ENCODE data around the gene PDZK1IP1.

Gene PDZK1IP1

DNA sequence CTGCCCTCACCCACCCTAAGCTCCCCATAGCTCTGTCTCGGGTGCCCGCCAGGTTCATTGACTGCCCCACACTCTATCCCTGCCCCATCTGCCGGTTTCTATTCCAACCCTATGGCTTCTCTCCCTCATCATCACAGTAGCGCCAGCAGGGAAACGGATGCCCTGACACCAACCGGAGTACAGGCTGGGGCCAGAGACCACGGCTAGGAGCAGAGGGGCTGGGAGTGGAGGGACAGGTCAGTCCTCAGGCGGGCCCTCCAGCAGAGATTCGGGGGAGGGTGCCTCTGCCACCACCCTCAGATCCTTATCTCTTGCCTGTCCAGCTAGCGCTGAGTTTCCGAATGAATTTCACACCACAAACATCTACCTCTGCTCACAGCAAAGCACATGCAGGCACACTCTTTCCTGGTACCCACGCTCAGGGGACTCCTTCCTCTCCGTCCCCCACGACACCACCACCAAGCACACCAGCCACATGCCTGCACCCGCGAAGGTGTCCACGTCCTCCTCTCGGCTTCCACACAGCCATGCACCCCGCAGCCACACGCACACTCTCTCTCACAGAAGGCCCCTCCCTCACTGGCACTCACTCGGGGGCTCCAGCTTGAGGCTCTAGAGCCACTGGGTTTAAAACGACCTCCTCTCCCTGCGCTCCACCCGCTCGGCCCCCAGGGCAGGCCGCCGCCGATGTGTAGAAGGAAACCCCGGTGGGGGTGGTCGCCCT, 35.0 kb upstream of the PDZK1IP1 start:
- DNase-seq (ENCODE audit: low read depth, low spot score), result no peak

DNA sequence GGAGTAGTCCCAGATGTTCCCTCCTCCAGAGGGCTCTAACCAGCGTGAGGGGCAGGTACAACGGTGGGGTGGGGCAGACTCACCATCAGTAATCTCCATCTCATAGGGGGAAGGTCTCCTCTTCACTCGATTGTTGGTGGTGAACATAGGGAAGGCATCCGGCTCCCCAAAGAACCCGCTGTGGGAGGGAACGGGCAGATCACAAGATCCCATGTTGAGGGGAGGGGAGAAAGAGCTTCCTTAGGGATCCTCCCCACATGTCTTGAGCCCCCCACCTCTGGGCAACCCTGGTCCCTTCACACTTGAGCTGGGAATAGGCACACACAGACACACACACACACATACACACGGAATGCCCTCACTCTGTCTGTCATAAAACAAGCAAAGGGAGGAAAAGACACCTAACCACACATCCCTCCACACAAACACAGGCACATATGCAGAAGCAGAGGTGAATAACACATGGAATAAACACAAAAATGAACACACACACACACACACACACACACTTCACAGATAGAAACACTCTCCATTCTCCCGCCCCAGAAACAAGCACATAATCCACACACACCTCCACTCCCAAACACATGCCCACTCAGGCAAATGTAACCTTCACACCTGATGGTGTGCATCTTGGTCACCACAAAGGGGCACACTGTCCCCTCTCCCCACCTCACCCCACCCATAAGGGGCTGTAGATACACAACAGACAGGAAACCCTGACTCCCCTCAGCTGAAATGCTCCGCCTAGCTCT, 34.3 kb upstream of the PDZK1IP1 start:
- no peak for DNase-seq (ENCODE audit: low read depth, low spot score)
- H3K4me3 ChIP-seq (ENCODE audit: low read length), result peak overlapping the region; percentile 80

More for the DNA sequence above, 35.0 kb upstream of the PDZK1IP1 start:
- H3K4me3 ChIP-seq (ENCODE audit: low read length), result peak overlapping the region; percentile 80

DNA sequence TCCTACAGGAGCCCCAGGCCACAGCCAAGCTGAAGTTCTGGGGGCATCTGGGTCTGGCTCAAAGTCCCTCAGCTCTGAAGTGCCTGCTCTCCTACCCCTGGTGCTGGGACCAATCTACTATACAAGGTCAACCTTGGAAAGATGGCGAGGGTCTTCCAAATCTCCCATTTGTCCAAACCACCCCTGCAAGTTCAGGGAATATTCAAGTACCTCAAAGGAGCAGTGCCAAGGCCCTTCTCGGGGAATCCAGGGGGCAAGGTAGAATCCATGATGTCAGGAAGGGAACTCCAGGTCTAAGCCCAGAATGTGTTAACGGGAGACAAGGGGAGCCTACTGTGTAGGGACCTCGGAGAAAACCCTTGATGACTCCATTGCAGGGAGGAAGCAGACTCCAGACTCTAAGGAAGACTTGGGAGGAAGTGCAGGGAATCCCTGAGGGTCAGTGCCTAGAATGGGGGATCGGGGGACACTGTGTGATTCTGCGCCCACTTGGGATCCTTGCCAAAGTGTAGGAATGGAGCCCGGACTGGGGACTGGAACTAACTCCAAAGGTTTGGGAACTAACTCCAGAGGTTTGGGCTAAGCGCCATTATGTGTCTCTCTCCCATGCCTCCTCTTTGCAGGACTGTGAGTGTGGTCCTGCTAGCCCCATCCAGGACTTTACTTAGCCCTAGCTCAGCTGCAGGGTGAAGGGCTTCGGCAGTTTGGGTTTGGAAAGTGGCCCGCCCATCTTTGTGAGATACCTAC, 33.5 kb upstream of the PDZK1IP1 start:
- peak overlapping the region; percentile 80; the same call in 1 of the 2 replicates for H3K4me3 ChIP-seq (ENCODE audit: low read length)

DNA sequence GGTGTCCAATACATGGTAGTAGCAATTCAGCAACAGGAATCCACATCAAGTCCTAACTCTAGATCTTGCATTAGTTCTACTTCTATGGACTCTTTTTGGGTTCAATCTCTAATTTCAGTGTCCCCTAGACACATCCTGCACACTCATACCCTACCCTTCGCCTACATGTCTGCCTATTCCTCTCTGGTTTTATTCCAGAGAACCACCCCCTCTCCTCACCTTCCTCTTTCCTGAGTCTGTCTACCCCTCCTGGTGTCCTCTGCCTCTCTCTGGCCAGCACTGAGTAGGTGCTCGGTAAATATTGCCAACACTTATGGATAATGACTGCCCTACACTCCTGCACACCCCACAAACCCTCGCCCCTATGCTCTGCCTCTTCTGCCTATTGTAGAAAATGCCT, 32.6 kb upstream of the PDZK1IP1 start:
- H3K4me3 ChIP-seq (ENCODE audit: low read length), result no peak overlapping the region
- DNase-seq (ENCODE audit: low read depth, low spot score), result no peak

More for the DNA sequence above, 33.5 kb upstream of the PDZK1IP1 start:
- DNase-seq (ENCODE audit: low read depth, low spot score), result no peak

DNA sequence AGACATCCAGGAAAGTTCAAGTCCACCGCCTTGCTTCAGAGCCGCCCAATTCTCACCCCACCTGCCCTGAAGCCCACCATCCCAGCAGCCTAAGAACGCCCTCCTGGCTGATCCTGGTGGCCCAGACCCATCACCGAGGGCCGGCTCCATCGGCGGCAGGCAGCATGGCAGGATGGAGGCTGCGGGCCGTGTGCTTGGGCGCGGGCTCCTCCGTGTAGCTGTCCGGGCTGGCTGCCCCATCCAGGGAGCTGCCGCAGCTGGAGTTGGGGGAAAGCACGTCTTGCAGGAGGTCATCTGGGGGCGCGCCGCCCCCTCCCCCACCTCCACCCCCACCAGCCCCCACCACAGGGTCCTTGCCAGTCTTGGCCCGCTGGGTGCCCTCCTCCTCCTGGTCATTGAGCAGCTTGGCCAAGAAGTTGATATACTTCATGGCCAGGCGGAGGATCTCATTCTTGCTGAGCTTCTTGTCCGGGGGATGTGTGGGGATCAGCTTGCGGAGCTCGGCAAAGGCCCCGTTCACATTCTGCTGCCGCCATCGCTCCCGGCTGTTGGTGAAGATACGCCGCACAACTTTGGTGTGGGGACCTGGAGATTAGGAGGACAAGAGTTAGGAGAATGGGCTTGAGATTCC, 29.9 kb upstream of the PDZK1IP1 start:
- no peak for DNase-seq (ENCODE audit: low read depth, low spot score)
- H3K4me3 ChIP-seq (ENCODE audit: low read length), result no peak overlapping the region

DNA sequence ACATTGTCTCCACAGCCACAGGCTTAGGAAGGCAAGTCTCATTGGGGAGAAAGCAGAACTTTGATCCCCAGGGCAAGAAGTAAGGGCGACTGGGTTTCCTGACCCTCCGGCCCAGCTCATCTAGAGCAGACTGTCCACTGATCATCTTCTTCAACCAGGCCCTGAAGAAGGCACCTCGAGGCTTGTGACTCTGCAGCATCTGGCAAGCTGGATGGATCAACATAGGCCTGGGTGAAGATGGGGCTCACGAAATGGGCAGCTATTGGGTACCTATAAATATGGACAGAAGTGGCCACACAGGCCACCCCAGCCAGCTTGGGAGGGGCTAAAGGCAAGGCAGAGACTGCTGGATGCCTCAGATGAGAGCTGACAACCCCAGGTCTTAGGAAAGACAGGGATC, 29.2 kb upstream of the PDZK1IP1 start:
- no peak overlapping the region for H3K4me3 ChIP-seq (ENCODE audit: low read length)
- DNase-seq (ENCODE audit: low read depth, low spot score), result no peak

DNA sequence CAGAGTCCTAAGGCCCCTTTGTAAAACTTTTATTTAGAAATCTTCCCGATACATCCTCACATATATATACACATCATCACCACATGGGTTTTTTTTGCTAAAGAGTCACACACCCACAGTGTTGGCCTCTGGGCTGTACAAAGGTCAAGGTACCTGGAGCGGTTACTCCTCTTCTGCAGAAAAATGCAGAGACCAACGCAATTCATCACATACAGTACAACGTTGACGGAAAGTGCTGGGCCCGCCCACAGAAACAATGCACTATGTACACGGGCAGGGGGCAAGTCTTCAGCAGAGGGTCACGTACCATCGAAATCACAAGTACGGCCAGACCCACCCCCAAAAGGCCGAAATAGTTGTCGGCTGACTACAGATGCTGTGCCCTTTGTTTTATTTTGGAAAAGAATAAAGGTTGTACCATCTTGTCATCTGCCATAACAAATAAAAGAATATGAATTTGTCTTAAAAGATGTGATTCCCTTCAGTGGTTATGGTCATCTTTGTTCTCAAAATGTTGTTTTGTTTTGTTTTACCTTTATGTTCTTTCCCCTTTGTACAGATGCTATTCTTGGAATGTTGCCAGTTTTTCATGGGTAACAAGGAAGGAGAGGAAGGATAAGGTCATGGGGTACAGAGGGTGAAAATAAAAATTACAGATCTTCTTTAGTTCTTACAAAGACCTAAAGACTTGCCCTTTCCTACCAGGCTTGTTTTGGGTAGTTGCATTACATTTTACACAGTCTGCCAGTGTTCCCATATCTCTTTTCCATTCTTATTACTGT, 26.6 kb upstream of the PDZK1IP1 start:
- no peak overlapping the region for H3K4me3 ChIP-seq (ENCODE audit: low read length)
- DNase-seq (ENCODE audit: low read depth, low spot score), result no peak

DNA sequence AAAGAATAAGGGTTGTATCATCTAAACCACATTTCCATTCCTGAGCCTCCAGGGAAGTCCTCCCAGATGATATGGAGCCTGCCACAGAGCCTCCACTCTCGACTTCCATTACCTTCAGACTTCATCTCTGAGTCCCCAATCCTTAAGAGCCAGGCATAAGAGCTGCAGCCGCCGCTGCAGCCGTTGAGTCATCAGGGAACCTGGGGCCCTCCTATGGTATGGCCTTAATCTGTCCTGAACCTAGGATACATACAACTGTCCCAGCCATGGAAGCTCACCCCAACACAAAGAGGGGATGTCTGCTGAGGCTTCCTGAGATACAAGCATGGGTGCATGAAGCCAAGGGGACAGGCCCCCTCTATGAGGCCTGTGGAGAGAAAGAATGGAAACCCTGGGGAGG, 25.9 kb upstream of the PDZK1IP1 start:
- no peak for DNase-seq (ENCODE audit: low read depth, low spot score)
- no peak overlapping the region for H3K4me3 ChIP-seq (ENCODE audit: low read length)

DNA sequence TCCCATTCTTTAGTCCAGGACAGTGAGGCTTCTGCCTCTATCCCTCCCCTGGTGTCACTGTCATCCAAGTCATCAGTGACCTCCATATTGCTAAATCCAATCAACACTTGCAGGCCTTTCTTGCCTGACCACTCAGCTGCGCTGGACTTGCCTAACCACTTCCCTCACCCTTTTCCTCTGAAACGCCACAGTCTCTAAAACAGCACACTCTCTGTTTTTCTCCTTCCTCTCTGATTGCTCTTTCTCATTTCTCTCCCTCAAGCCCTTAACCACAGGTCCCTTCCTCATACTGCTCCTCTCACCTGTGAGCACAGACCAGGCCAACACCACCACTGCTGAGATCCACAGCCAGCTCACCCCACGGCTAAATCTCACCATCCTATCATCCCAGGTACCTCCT, 24.7 kb upstream of the PDZK1IP1 start:
- DNase-seq (ENCODE audit: low read depth, low spot score), result no peak
- no peak overlapping the region for H3K4me3 ChIP-seq (ENCODE audit: low read length)

DNA sequence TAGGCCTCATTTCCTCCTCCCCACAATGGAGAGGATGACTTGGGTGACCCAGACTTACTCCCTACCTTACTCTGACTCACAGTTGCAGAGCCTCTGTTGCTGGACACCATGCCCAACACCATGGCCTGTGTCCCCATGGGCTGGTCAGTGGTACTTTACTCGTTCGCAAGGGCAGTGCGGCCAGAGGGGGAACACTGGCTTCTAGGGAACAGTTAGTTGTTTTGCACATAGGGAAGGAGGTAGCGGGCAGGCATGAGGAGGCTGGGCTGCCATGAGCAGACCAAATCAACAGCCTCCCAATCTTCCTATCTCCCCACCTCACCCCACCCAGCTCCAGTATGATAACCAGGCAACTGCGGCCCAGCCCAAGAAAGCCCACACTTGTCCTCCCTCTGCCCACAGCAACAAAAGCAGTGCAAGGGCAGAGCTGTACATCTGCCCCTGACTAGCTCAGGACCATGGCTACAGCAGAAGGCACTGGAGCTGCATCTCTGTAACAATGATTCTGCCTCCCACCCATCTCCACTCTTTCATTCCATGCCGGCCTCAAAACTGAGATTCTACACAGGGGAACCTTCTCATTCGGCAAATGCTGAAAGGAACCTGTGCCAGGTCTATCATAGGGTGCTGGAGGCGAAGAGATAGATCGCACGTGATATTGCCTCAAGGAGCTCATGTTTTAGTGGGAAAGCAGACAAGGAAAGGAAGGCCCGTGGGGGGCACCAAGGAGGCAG, 23.6 kb upstream of the PDZK1IP1 start:
- no peak for DNase-seq (ENCODE audit: low read depth, low spot score)
- H3K4me3 ChIP-seq (ENCODE audit: low read length), result no peak overlapping the region

DNA sequence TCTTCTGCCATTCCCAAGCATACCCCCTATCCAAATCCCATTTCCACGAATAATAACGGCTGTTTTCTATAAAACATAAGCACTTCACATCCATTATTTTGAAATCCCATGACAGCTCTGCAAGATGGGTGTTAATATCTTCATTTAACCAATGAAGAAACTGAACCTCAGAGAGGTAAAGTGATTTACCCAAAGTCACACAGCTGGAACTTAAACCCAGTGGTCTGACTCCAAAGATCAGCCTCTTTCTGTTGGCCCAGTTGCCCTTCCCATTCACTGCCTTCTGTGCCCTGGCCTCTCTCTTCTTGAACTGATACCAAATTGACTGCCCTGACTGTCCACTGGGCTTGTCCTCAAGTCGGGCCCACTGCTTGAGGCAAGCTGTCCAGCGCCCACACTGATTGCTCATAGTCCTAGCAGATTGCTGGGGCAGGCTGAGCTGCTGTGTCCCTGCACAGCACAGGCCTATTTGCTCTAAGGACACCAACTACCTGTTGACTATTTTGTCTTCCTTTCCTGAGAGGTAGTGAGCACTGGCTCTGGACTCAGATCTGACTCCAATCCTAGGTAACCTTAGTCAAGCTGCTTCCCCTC, 22.9 kb upstream of the PDZK1IP1 start:
- DNase-seq (ENCODE audit: low read depth, low spot score), result no peak
- no peak overlapping the region for H3K4me3 ChIP-seq (ENCODE audit: low read length)

DNA sequence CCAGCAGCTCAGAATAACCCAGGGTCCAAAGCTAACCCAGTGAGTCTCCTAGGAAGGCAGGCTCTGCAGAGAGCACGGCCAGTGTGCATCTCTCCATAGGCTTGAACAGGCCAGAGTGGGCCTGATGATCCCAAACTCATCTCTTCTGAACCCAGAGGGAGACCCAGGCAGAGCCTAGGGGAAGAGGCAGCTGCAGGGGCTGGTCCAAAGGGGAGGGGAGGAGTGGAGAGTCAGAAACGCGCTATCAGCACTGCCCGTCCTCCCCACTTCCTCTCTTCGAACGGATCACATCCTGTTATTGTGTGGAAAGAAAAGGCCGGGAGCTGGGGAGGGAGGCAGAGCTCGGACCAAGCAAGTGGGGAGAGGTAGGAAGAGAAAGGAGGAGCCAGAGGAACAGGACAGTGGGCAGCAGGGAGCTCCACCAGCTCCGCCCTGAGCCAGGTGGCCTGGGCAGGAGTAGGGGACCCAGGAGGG, 22.0 kb upstream of the PDZK1IP1 start:
- no peak overlapping the region for H3K4me3 ChIP-seq (ENCODE audit: low read length)
- DNase-seq (ENCODE audit: low read depth, low spot score), result no peak

DNA sequence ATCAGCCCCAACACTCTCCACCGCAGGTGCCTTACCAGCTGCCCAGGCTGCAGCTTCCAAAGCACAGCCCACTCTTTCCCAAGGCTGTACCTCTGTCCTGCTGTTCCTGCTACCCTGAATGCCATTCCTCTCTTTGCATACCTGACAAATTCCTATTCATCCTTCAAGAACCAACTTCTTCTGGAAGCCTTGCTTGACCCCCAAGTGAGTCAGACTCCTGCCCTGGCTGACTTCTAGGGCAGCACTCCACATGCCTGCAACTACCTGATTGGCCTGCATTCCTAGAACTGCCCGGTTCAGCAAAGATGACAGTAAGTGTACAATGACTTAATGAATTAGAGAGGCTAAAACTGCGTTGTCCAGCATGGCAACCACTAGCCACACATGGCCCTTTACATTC, 20.8 kb upstream of the PDZK1IP1 start:
- no peak for DNase-seq (ENCODE audit: low read depth, low spot score)
- H3K4me3 ChIP-seq (ENCODE audit: low read length), result no peak overlapping the region

DNA sequence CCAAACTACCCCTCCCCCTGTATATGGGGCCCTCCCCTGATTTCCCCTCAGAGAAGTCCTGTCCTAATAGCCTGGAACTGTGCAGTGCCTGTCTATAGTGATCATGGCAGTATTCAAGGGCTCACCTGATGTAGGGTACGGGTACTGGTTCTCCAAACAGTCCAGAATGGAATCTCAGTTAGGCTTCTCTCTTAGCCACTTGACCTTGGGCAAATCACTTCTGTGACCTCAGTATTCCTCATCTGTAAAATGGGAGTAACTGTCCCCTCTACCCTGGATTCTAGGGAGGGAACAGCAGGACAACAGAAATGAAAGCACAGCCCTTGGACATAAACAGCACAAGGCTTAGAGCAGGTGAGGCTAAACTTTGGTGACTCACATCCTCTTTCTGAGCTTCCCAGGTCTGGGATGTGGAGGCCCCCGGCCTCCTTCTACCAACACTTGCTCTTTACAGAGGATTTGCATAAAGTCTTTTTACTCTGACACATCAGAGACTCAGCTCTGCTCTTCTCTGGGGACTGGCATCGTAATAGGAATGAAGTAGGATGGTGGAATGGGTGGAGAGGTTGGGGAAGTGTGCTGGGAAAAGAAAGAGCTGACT, 20.0 kb upstream of the PDZK1IP1 start:
- DNase-seq (ENCODE audit: low read depth, low spot score), result no peak
- H3K4me3 ChIP-seq (ENCODE audit: low read length), result no peak overlapping the region

DNA sequence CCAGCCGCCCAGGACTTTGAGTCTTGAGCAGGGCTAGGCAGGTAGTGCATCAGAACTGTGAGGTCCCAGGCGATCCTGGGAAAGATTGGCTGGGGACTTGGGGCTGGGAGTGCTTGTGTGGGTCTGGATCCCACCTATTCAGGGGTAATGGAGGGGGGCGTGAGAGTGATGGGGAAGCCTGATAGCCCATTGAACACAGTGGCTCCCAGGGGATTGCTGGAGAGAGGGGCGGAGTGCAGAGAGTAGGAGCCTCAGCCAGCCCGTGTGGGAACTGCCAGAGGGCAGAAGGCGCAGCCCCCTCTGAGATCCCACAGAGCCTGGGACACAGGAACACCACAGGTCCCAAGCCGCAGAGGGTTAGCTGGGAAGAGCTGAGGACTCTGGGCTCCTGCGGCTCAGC, 19.3 kb upstream of the PDZK1IP1 start:
- H3K4me3 ChIP-seq (ENCODE audit: low read length), result no peak overlapping the region
- DNase-seq (ENCODE audit: low read depth, low spot score), result no peak

DNA sequence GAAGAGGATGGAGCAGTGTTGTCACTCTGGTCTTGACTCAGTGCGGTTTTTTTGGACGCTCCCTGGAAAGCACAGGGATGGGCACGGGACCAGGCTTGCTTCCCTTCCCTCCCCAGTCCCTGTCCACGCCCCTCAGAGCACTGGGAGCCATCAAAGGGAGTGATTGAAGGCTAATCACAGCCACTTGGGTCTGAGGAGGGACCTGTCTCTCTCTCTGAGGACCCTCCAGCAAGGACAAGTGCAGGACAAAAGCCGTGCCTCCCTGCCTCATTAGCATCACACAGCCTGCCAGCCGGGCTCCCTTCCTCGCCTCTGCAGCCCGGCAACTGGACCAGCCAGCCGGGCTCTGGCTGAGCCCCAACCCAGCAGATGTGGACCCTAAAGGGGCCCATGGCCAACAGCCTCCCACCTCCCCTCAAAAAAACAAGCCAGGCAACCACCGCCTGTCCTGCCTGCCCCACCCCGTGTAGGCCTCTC, 18.6 kb upstream of the PDZK1IP1 start:
- no peak for DNase-seq (ENCODE audit: low read depth, low spot score)
- H3K4me3 ChIP-seq (ENCODE audit: low read length), result no peak overlapping the region

DNA sequence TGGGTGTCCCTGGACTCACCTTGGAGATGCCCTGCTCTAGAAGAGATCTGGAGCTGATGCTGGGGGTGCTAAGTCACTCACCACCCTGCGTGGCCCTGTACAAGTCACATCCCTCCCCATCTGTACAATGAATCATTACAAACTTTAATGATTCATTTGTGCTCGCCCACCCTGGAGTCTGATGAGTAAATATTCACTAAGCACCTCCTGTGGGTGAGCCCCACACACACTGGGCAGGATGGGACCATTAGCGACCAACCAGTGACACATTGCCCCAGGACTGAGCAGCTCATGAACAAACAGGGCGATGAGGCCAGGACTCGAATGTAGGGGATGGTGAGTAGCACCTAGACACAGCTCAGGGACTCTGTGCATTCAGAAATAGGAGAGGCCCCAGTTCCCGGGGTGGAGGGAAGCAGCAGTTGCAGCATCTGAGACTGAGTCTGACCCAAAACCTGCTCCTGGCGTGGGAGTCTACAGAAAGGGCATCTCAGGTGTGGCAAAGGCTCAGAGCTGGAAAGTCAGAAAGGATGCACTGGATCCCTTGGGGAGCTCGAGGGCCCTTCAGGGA, 18.1 kb upstream of the PDZK1IP1 start:
- no peak overlapping the region for H3K4me3 ChIP-seq (ENCODE audit: low read length)
- no peak for DNase-seq (ENCODE audit: low read depth, low spot score)

Measured in Jurkat, Clone E6-1 (cell line).